ENCODE measurements around the gene SH3GL2. TPM values are rescaled to one million over a fixed set of nuclear protein-coding genes. Genes with fewer than 3 reads are reported as not detected.
A peak's percentile ranks its signal among the peaks of the same experiment; 100 is the strongest.

The SH3GL2 gene
- total and polyA plus RNA-seq, 2 donors (not counting 3 experiments of a cell fraction or from before 2014, with no cell fraction given), result 0.12 TPM; not detected in 1

GRCh38 chr9:17799369-17799768 lies 220.5 kb downstream of the SH3GL2 start:
- intact Hi-C loops (cut with micrococcal nuclease), result no loop called here
- peaks cover 1 to 2% of the 10 kb centered on the region in 2 experiments for H3K27me3 ChIP-seq (ENCODE audit: control insufficient read depth in 2 of 2, insufficient read depth in 2 of 2, low read length in 2 of 2)
- ChIA-PET CTCF (interaction anchor here (1.3 kb wide), 1 partner anchor 11 kb away, joined by 4 read pairs; no protein-coding TSS in a partner anchor), POLR2A (no interaction called here)
- DNase-seq (ENCODE audit: low read depth, low spot score), result peak; percentile 14
- no peak for FAIRE-seq
- no peaks in the 10 kb centered on the region for H3K4me1 ChIP-seq (ENCODE audit: control insufficient read depth, extremely low read depth, insufficient read depth, low read length)
- TF ChIP-seq POLR2A (IDR thresholded peaks at IDR 0.05; ENCODE audit: low read depth, low read length) (no peak), FOS (IDR thresholded peaks at IDR 0.05; ENCODE audit: borderline replicate concordance, insufficient read depth, low read length) (peak; percentile 20)
- no peak overlapping the region for H3K4me3 ChIP-seq (replicated peaks in 1 of 3; ENCODE audit: insufficient read depth in 1 of 3, low read depth in 1 of 3, low read length in 3 of 3)
- H3K9me1 ChIP-seq (replicated peaks; ENCODE audit: control insufficient read depth, extremely low read depth, insufficient read depth, low read length), result no peaks in the 10 kb centered on the region
- H4K20me1 ChIP-seq (replicated peaks; ENCODE audit: control insufficient read depth, extremely low read depth, insufficient read depth, low read length), result no peaks in the 10 kb centered on the region
- no peak overlapping the region for H3K27ac ChIP-seq (ENCODE audit: insufficient read depth, low read depth, low read length)
- no peak overlapping the region for H3K4me2 ChIP-seq (ENCODE audit: insufficient read depth, low read length)
- dilution Hi-C loops (cut with MboI; ENCODE audit: extremely low pct_ligation_motif_present, low sequenced_read_pairs), result no loop called here
- no peaks in the 10 kb centered on the region for H3K36me3 ChIP-seq (ENCODE audit: control insufficient read depth in 2 of 2, extremely low read depth in 1 of 2, insufficient read depth in 2 of 2, low read length in 2 of 2)
- H3K9ac ChIP-seq (replicated peaks; ENCODE audit: extremely low read depth, insufficient read depth, low read length), result no peak overlapping the region
- no TSS peak for BruUV-seq (replicated peaks)
- no peak overlapping the region for H2AFZ ChIP-seq (ENCODE audit: low read depth, low read length)
- H3K79me2 ChIP-seq (ENCODE audit: control insufficient read depth, insufficient read depth, low read length), result no peaks in the 10 kb centered on the region
- H3K9me3 ChIP-seq (replicated peaks; ENCODE audit: control insufficient read depth, insufficient read depth, low read length), result no peaks in the 10 kb centered on the region

GRCh38 chr9:17800418-17800817 lies 221.6 kb downstream of the SH3GL2 start:
- intact Hi-C loops (cut with micrococcal nuclease), result no loop called here
- Histone ChIP-seq H4K20me1 (replicated peaks; ENCODE audit: control insufficient read depth, extremely low read depth, insufficient read depth, low read length) (no peaks in the 10 kb centered on the region), H3K36me3 (ENCODE audit: control insufficient read depth in 2 of 2, extremely low read depth in 1 of 2, insufficient read depth in 2 of 2, low read length in 2 of 2) (no peaks in the 10 kb centered on the region), H3K4me1 (ENCODE audit: control insufficient read depth, extremely low read depth, insufficient read depth, low read length) (no peaks in the 10 kb centered on the region), H3K9ac (replicated peaks; ENCODE audit: extremely low read depth, insufficient read depth, low read length) (no peak overlapping the region), H3K4me3 (replicated peaks in 1 of 3; ENCODE audit: insufficient read depth in 1 of 3, low read depth in 1 of 3, low read length in 3 of 3) (no peak overlapping the region), H2AFZ (ENCODE audit: low read depth, low read length) (no peak overlapping the region), H3K27ac (ENCODE audit: insufficient read depth, low read depth, low read length) (no peak overlapping the region), H3K27me3 (ENCODE audit: control insufficient read depth in 2 of 2, insufficient read depth in 2 of 2, low read length in 2 of 2) (peaks cover 2% of the 10 kb centered on the region in 2 experiments), H3K79me2 (ENCODE audit: control insufficient read depth, insufficient read depth, low read length) (no peaks in the 10 kb centered on the region), H3K9me3 (replicated peaks; ENCODE audit: control insufficient read depth, insufficient read depth, low read length) (no peaks in the 10 kb centered on the region), H3K4me2 (ENCODE audit: insufficient read depth, low read length) (no peak overlapping the region), H3K9me1 (replicated peaks; ENCODE audit: control insufficient read depth, extremely low read depth, insufficient read depth, low read length) (no peaks in the 10 kb centered on the region)
- dilution Hi-C loops (cut with MboI; ENCODE audit: extremely low pct_ligation_motif_present, low sequenced_read_pairs), result no loop called here
- FAIRE-seq (no peak), DNase-seq (ENCODE audit: low read depth, low spot score) (no peak)
- ChIA-PET POLR2A (no interaction called here), CTCF (interaction anchor here (0.7 to 4.8 kb wide), 10 partner anchors 9 to 1664 kb away, joined by 3 to 43 read pairs (median 3); no protein-coding TSS in a partner anchor)
- BruUV-seq (replicated peaks), result no TSS peak
- no peak for TF ChIP-seq FOS (IDR thresholded peaks at IDR 0.05; ENCODE audit: borderline replicate concordance, insufficient read depth, low read length)
- TF ChIP-seq EZH2 (IDR thresholded peaks at IDR 0.05; ENCODE audit: borderline replicate concordance, low read depth, low read length, severe bottlenecking), result no peak
- no peak for TF ChIP-seq JUN (IDR thresholded peaks at IDR 0.05; ENCODE audit: borderline replicate concordance, insufficient read depth, insufficient read length, low read depth)
- no peak for TF ChIP-seq POLR2AphosphoS5 (IDR thresholded peaks at IDR 0.05; ENCODE audit: insufficient read depth, low read depth, low read length)
- no peak for TF ChIP-seq MAX (IDR thresholded peaks at IDR 0.05; ENCODE audit: insufficient read depth, insufficient read length)
- TF ChIP-seq CTCF (IDR thresholded peaks at IDR 0.05; ENCODE audit: extremely low read depth in 1 of 2, insufficient read depth in 1 of 2, low read depth in 1 of 2, low read length in 2 of 2), result no peak
- TF ChIP-seq GATA2 (IDR thresholded peaks at IDR 0.05; ENCODE audit: insufficient read depth, insufficient read length, low read depth, low read length), result no peak
- TF ChIP-seq POLR2A (IDR thresholded peaks at IDR 0.05; ENCODE audit: low read depth, low read length), result no peak
- TF ChIP-seq MYC (IDR thresholded peaks at IDR 0.05; ENCODE audit: low read depth, low read length), result no peak
